NCI-H1092 (cell line): Measurements from ENCODE around the gene TSGA10IP.

Experiments used
- DNase-seq: peaks from one replicate; lab custom pipeline; 2025; lab: John Stamatoyannopoulos, UW

TSGA10IP gene

DNA sequence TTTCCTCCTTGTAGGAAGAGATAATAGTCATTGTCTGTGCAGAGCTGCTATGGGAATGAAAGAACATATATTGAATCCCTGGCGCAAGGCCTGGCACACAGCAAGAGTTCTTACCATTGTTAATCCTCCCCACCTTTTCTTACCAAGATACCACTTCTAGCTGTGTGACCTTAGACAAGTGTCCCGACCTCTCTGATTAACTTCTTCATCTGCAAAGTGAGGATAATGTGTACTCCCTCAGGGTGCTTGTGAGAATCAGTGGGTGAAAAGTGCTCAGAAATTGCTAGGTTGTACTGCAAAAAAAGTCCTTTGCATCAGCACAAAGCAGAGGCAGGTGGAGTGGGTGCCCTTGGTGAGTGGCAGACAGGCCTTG lies 62.8 kb downstream of the TSGA10IP start:
- no peak for DNase-seq

GRCh38 chr11:66008468-66009101 lies 63.3 kb downstream of the TSGA10IP start:
- DNase-seq, result no peak
